Measurements from ENCODE around the gene MAPK6. TPM values are rescaled to one million over a fixed set of nuclear protein-coding genes. Genes with fewer than 3 reads are reported as not detected.

Gene MAPK6
- total and polyA plus RNA-seq, 2 of the 8 experiments (the other 6 are each of a cell fraction or from before 2014, with no cell fraction given): 22.6 to 108 TPM

DNA sequence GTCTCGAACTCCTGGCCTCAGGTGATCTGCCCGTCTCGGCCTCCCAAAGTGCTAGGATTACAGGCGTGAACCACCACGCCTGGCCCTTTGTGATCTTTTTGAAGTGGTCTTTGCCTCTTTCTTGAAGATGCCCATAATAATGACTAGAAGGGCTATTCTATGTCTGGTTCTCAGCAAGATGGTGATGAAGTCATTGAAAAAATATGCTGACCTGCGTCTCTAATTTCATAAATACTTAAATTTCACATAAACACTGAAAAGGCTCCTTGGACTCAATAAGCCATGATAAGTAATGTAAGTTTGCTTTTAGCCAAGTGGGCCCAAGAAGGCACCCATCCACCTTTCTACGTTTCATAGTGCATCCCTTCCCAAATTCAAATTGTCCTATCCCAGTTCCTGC lies 775 bp upstream of the MAPK6 start:
- Histone ChIP-seq H3K4me3 (ENCODE audit: extremely low read depth in 1 of 4, insufficient read depth in 2 of 4, low read depth in 3 of 4, low read length in 4 of 4) (peak overlapping the region in 3 of 4 experiments; percentile 60 to 90 (median 63); a peak in 5 of 8 replicates), H2AFZ (ENCODE audit: low read length) (no peak overlapping the region), H3K4ac (replicated peaks; ENCODE audit: insufficient read length, low read depth, low read length) (no peak overlapping the region), H3K14ac (ENCODE audit: insufficient read length) (no peak overlapping the region), H2AK5ac (ENCODE audit: low read depth, low read length) (no peak overlapping the region), H2BK20ac (ENCODE audit: low read length) (no peak overlapping the region), H2BK120ac (replicated peaks; ENCODE audit: low read depth, low read length) (no peak overlapping the region), H2BK12ac (ENCODE audit: low read depth, low read length) (no peak overlapping the region), H3K9ac (replicated peaks in 1 of 4; ENCODE audit: extremely low read depth in 1 of 4, low read depth in 3 of 4, low read length in 3 of 4) (no peak overlapping the region; a peak in 1 of 7 replicates), H3K27me3 (replicated peaks in 1 of 4; ENCODE audit: control insufficient read depth in 3 of 4, extremely low read depth in 1 of 4, insufficient read depth in 3 of 4, low read length in 3 of 4) (no peaks in the 10 kb centered on the region), H4K8ac (ENCODE audit: extremely low read depth, insufficient read depth, low read length) (no peak overlapping the region), H4K5ac (ENCODE audit: insufficient read length, low read depth, low read length) (peak overlapping the region; percentile 91), H3K23ac (ENCODE audit: insufficient read length) (no peak overlapping the region), H3K56ac (replicated peaks; ENCODE audit: insufficient read length, low read depth, low read length) (no peak overlapping the region), H3K9me3 (ENCODE audit: insufficient read depth in 2 of 2, low read depth in 1 of 2, low read length in 1 of 2) (no peaks in the 10 kb centered on the region), H3K4me1 (replicated peaks in 1 of 4; ENCODE audit: control insufficient read depth in 3 of 4, insufficient read depth in 4 of 4, low read length in 3 of 4) (peaks cover 2 to 11% (median 4%) of the 10 kb centered on the region in 4 experiments; a peak in 5 of 7 replicates), H3K36me3 (ENCODE audit: control insufficient read depth in 2 of 4, insufficient read depth in 4 of 4, low read length in 3 of 4) (no peaks in the 10 kb centered on the region), H3K23me2 (ENCODE audit: low read depth, low read length) (no peaks in the 10 kb centered on the region), H3K79me2 (ENCODE audit: control insufficient read depth in 1 of 2, insufficient read depth in 2 of 2, low read length in 2 of 2) (peaks cover 9 to 36% of the 10 kb centered on the region in 2 experiments), H3K27ac (ENCODE audit: low read depth, low read length) (no peak overlapping the region), H3K18ac (ENCODE audit: extremely low read depth, low read length) (no peak overlapping the region), H2BK5ac (ENCODE audit: low read depth, low read length) (no peak overlapping the region), H4K20me1 (replicated peaks in 1 of 2; ENCODE audit: control insufficient read depth in 1 of 2, insufficient read depth in 2 of 2, low read length in 2 of 2) (peaks cover 2% of the 10 kb centered on the region in 2 experiments), H2BK15ac (ENCODE audit: low read length) (no peak overlapping the region), H4K91ac (replicated peaks; ENCODE audit: insufficient read length, low read length) (no peak overlapping the region), H3K4me2 (ENCODE audit: insufficient read depth in 1 of 2, low read depth in 2 of 2, low read length in 2 of 2) (peak overlapping the region; percentile 47 to 74), H3K79me1 (ENCODE audit: low read depth, low read length) (no peaks in the 10 kb centered on the region)
- WGBS, 2 experiments (ENCODE audit: extremely low coverage in 1 of 2, insufficient coverage in 1 of 2, insufficient read length in 1 of 2, insufficient replicate concordance in 2 of 2, low coverage in 1 of 2, low lambda C conversion rate in 2 of 2, missing lambda C conversion rate in 1 of 2): 86% methylated on average over 7 of the region's 7 CpGs; no CpG with 5 or more reads in 1 of the 2 experiments
- FAIRE-seq: no peak
- no peak for TF ChIP-seq RFX5 (IDR thresholded peaks at IDR 0.05; ENCODE audit: borderline replicate concordance, low read depth, low read length)
- TF ChIP-seq BCL11A (IDR thresholded peaks at IDR 0.05; ENCODE audit: low read depth in 2 of 2, low read length in 2 of 2): no peak
- TF ChIP-seq SP2 (IDR thresholded peaks at IDR 0.05; ENCODE audit: low read length): no peak
- TF ChIP-seq EP300 (IDR thresholded peaks at IDR 0.05; ENCODE audit: borderline replicate concordance in 1 of 2, low read depth in 2 of 2, low read length in 2 of 2): no peak
- DNase-seq (ENCODE audit: low read depth in 1 of 2, low spot score in 2 of 2): no peak
- POLR2A ChIA-PET (ENCODE audit: partially characterized antibody): interaction anchor here (0.6 to 2.6 kb wide), 9 partner anchors 11 to 449 kb away, joined by 3 to 15 read pairs (median 4); partner anchors contain the start of gene LEO1
- CTCF ChIA-PET (ENCODE audit: partially characterized antibody): interaction anchor here (0.5 kb wide), 1 partner anchor 1651 kb away, joined by 3 read pairs; no protein-coding TSS in a partner anchor

All from H1 (cell line).